WTC11 (cell line): ENCODE measurements around the gene UBE3C. TPM values are rescaled to one million over a fixed set of nuclear protein-coding genes. Genes with fewer than 3 reads are reported as not detected.

Source experiments
- ESRRA ChIP-seq: sonication (generic); formaldehyde crosslinking; IDR thresholded peaks from 2 replicates; pipeline ENCODE4 v1.8.1; 2022; ENCODE audit warnings: mild to moderate bottlenecking, missing genetic modification reagents, borderline replicate concordance
- FOXK1 ChIP-seq: sonication (generic); formaldehyde crosslinking; IDR thresholded peaks from 2 replicates; pipeline ENCODE4 v1.8.0; 2022; ENCODE audit warnings: mild to moderate bottlenecking, moderate library complexity, missing genetic modification reagents
- JAZF1 ChIP-seq: fragments of 250-450 bp; sonication (Bioruptor Pico); IDR thresholded peaks from 2 replicates; pipeline ENCODE4 v1.9.0; 2021; ENCODE audit warnings: moderate library complexity, mild to moderate bottlenecking, inconsistent platforms
- MXD4 ChIP-seq: fragments of 250-450 bp; sonication (Bioruptor Pico); IDR thresholded peaks from 2 replicates; pipeline ENCODE4 v1.8.0; 2021; ENCODE audit warnings: mild to moderate bottlenecking, moderate library complexity, borderline replicate concordance
- MYBL2 ChIP-seq: sonication (generic); formaldehyde crosslinking; IDR thresholded peaks from 2 replicates; pipeline ENCODE4 v1.8.1; 2023; ENCODE audit warnings: mild to moderate bottlenecking, moderate library complexity, missing genetic modification reagents
- NFE2L1 ChIP-seq: sonication (generic); formaldehyde crosslinking; IDR thresholded peaks from 2 replicates; pipeline ENCODE4 v1.8.1; 2023; ENCODE audit warnings: missing genetic modification reagents
- PRRX2 ChIP-seq: fragments of 250-450 bp; sonication (Bioruptor Pico); IDR thresholded peaks from 2 replicates; pipeline ENCODE4 v1.8.0; 2021; ENCODE audit warnings: mild to moderate bottlenecking
- RELA ChIP-seq: sonication (generic); formaldehyde crosslinking; IDR thresholded peaks from 2 replicates; pipeline ENCODE4 v1.8.1; 2022; ENCODE audit warnings: missing genetic modification reagents, mild to moderate bottlenecking, borderline replicate concordance
- TCF7 ChIP-seq: sonication (generic); formaldehyde crosslinking; IDR thresholded peaks from 2 replicates; pipeline ENCODE4 v1.8.0; 2022; ENCODE audit warnings: mild to moderate bottlenecking, low read depth, missing genetic modification reagents, moderate library complexity
- TEAD4 ChIP-seq: sonication (generic); formaldehyde crosslinking; IDR thresholded peaks from 2 replicates; pipeline ENCODE4 v1.8.0; 2022; ENCODE audit warnings: mild to moderate bottlenecking, missing genetic modification reagents
- ZNF219 ChIP-seq: sonication (generic); formaldehyde crosslinking; IDR thresholded peaks from 2 replicates; pipeline ENCODE4 v1.8.0; 2023; ENCODE audit warnings: missing genetic modification reagents, mild to moderate bottlenecking, borderline replicate concordance
- ZNF317 ChIP-seq: sonication (generic); formaldehyde crosslinking; IDR thresholded peaks from 2 replicates; pipeline ENCODE4 v1.8.1; 2023; ENCODE audit warnings: low read depth, mild to moderate bottlenecking, moderate library complexity, missing genetic modification reagents, borderline replicate concordance
- ZNF396 ChIP-seq: fragments of 250-450 bp; sonication (Bioruptor Pico); IDR thresholded peaks from 2 replicates; pipeline ENCODE4 v1.8.0; 2021; ENCODE audit warnings: mild to moderate bottlenecking, moderate library complexity, borderline replicate concordance
- ZNF416 ChIP-seq: fragments of 250-450 bp; sonication (Bioruptor Pico); IDR thresholded peaks from 2 replicates; pipeline ENCODE4 v1.9.0; 2021; ENCODE audit warnings: mild to moderate bottlenecking, inconsistent platforms
- ZNF671 ChIP-seq: fragments of 250-450 bp; sonication (Bioruptor Pico); IDR thresholded peaks from 2 replicates; pipeline ENCODE4 v1.8.0; 2021; ENCODE audit warnings: mild to moderate bottlenecking
- total RNA-seq: library from RNA; stranded (reverse); gene quantifications from 3 replicates; pipeline ENCODE4 v1.2.3, GENCODE V29; 2021
- TF ChIP-seq, protein P1 (sequence below): fragments of 250-450 bp; sonication (Bioruptor Pico); conservative IDR thresholded peaks from 2 replicates; pipeline ENCODE4 v1.9.0; 2021; ENCODE audit warnings: mild to moderate bottlenecking
- TF ChIP-seq, protein P2 (sequence below): fragments of 250-450 bp; sonication (Bioruptor Pico); IDR thresholded peaks from 2 replicates; pipeline ENCODE4 v2.1.2; 2022; ENCODE audit warnings: mild to moderate bottlenecking, moderate library complexity
- TF ChIP-seq, protein P3 (sequence below): sonication (generic); formaldehyde crosslinking; IDR thresholded peaks from 2 replicates; pipeline ENCODE4 v1.8.1; 2022; ENCODE audit warnings: mild to moderate bottlenecking, moderate library complexity, missing genetic modification reagents
- TF ChIP-seq, protein P4 (sequence below): sonication (generic); formaldehyde crosslinking; IDR thresholded peaks from 2 replicates; pipeline ENCODE4 v1.8.1; 2022; ENCODE audit warnings: low read depth, missing genetic modification reagents, borderline replicate concordance
- TF ChIP-seq, protein P5 (sequence below): sonication (generic); formaldehyde crosslinking; IDR thresholded peaks from 2 replicates; pipeline ENCODE4 v1.8.0; 2023; ENCODE audit warnings: missing genetic modification reagents, mild to moderate bottlenecking, borderline replicate concordance
- TF ChIP-seq, protein P6 (sequence below): sonication (generic); formaldehyde crosslinking; IDR thresholded peaks from 2 replicates; pipeline ENCODE4 v1.8.1; 2023; ENCODE audit warnings: mild to moderate bottlenecking, missing genetic modification reagents, moderate library complexity
- TF ChIP-seq, protein P7 (sequence below): fragments of 250-450 bp; sonication (Bioruptor Pico); IDR thresholded peaks from 2 replicates; pipeline ENCODE4 v1.9.0; 2021; ENCODE audit warnings: mild to moderate bottlenecking
- TF ChIP-seq, protein P8 (sequence below): sonication (generic); formaldehyde crosslinking; IDR thresholded peaks from 2 replicates; pipeline ENCODE4 v1.8.1; 2022; ENCODE audit warnings: missing genetic modification reagents, borderline replicate concordance

The UBE3C gene
- total RNA-seq, 1 experiment from 2014 or later = 59.7 TPM

DNA sequence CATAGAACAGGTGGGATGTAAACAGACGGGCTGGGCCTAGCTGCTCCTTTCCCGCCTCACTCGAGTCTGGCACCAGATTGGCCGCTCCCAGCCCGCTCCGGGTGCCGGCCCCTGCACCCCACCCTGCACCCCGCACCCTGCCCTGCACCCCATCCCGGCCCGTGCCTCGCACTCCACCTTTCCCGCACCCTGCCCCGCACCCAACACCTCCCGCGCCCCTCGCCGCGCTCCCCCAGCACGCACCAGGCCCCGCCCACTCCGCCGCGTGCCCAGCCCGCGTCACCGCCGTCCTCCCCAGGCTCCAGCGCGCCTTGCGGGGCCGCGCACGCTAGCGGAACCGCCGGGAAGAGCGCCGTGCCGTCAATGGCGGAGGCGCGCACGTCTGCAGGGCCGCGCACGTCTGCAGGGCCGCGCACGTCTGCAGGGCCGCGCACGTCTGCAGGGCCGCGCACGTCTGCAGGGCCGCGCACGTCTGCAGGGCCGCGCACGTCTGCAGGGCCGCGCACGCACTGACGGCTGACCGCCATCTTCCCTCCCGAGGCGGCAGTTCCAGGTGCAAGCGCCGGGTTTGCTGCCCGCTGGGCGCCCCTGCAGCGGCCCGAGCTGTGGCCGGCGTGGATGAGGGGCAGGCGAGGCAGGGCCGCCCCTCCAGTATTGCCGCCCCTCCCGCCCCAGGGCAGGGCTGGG is at the start of gene UBE3C (continued):
- TF ChIP-seq, protein P1, sequence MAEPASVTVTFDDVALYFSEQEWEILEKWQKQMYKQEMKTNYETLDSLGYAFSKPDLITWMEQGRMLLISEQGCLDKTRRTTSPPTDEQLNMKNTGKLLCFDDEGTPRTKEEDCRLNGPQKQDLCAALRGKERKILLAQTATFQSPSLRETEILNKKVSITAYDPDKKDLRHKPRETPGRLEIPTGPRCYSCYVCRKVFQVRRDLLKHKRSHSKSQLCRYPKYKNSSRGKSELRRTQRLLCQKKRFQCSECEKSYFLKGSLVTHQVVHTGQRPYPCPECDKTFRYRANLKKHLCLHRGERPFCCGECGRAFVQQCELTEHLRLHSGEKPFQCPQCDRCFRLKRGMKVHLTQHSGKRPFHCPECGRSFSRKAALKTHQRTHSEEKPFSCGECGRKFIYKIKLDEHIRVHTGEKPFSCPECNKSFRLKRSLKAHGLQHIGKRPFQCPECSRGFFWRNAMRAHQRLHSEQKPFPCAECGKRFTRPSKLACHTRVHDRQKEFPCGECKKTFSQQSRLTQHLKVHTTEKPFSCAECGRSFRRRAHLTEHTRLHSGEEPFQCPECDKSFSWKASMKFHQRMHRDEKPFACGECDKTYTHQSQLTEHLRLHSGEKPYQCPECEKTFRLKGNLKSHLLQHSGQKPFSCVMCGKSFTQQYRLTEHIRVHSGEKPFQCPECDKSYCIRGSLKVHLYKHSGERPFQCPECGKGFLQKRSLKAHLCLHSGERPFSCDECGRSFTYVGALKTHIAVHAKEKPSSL = no peak
- TF ChIP-seq, protein P2, sequence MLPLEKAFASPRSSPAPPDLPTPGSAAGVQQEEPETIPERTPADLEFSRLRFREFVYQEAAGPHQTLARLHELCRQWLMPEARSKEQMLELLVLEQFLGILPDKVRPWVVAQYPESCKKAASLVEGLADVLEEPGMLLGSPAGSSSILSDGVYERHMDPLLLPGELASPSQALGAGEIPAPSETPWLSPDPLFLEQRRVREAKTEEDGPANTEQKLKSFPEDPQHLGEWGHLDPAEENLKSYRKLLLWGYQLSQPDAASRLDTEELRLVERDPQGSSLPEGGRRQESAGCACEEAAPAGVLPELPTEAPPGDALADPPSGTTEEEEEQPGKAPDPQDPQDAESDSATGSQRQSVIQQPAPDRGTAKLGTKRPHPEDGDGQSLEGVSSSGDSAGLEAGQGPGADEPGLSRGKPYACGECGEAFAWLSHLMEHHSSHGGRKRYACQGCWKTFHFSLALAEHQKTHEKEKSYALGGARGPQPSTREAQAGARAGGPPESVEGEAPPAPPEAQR (CRISPR knock-in tag) = peak; percentile 92
- TF ChIP-seq JAZF1 (CRISPR knock-in tag) (no peak), ZNF671 (CRISPR knock-in tag) (peak; percentile 49; the same call in 1 of the 2 replicates), MXD4 (CRISPR knock-in tag) (peak; percentile 19; the same call in 1 of the 2 replicates), ZNF416 (CRISPR knock-in tag) (no peak), RELA (peak; percentile 20; the same call in 1 of the 2 replicates), MYBL2 (CRISPR knock-in tag) (no peak), NFE2L1 (CRISPR knock-in tag) (no peak; the same call in 1 of the 2 replicates), FOXK1 (CRISPR knock-in tag) (peak; percentile 92), TCF7 (CRISPR knock-in tag) (no peak), ZNF396 (CRISPR knock-in tag) (no peak), TEAD4 (CRISPR knock-in tag) (no peak; the same call in 1 of the 2 replicates), ESRRA (CRISPR knock-in tag) (no peak), ZNF317 (CRISPR knock-in tag) (peak; percentile 22; the same call in 1 of the 2 replicates), PRRX2 (peak; percentile 70; the same call in 1 of the 2 replicates), ZNF219 (CRISPR knock-in tag) (no peak)
- TF ChIP-seq, protein P3, sequence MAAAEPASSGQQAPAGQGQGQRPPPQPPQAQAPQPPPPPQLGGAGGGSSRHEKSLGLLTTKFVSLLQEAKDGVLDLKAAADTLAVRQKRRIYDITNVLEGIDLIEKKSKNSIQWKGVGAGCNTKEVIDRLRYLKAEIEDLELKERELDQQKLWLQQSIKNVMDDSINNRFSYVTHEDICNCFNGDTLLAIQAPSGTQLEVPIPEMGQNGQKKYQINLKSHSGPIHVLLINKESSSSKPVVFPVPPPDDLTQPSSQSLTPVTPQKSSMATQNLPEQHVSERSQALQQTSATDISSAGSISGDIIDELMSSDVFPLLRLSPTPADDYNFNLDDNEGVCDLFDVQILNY (CRISPR knock-in tag) = peak; percentile 79
- TF ChIP-seq, protein P4, sequence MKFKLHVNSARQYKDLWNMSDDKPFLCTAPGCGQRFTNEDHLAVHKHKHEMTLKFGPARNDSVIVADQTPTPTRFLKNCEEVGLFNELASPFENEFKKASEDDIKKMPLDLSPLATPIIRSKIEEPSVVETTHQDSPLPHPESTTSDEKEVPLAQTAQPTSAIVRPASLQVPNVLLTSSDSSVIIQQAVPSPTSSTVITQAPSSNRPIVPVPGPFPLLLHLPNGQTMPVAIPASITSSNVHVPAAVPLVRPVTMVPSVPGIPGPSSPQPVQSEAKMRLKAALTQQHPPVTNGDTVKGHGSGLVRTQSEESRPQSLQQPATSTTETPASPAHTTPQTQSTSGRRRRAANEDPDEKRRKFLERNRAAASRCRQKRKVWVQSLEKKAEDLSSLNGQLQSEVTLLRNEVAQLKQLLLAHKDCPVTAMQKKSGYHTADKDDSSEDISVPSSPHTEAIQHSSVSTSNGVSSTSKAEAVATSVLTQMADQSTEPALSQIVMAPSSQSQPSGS = no peak
- TF ChIP-seq, protein P5, sequence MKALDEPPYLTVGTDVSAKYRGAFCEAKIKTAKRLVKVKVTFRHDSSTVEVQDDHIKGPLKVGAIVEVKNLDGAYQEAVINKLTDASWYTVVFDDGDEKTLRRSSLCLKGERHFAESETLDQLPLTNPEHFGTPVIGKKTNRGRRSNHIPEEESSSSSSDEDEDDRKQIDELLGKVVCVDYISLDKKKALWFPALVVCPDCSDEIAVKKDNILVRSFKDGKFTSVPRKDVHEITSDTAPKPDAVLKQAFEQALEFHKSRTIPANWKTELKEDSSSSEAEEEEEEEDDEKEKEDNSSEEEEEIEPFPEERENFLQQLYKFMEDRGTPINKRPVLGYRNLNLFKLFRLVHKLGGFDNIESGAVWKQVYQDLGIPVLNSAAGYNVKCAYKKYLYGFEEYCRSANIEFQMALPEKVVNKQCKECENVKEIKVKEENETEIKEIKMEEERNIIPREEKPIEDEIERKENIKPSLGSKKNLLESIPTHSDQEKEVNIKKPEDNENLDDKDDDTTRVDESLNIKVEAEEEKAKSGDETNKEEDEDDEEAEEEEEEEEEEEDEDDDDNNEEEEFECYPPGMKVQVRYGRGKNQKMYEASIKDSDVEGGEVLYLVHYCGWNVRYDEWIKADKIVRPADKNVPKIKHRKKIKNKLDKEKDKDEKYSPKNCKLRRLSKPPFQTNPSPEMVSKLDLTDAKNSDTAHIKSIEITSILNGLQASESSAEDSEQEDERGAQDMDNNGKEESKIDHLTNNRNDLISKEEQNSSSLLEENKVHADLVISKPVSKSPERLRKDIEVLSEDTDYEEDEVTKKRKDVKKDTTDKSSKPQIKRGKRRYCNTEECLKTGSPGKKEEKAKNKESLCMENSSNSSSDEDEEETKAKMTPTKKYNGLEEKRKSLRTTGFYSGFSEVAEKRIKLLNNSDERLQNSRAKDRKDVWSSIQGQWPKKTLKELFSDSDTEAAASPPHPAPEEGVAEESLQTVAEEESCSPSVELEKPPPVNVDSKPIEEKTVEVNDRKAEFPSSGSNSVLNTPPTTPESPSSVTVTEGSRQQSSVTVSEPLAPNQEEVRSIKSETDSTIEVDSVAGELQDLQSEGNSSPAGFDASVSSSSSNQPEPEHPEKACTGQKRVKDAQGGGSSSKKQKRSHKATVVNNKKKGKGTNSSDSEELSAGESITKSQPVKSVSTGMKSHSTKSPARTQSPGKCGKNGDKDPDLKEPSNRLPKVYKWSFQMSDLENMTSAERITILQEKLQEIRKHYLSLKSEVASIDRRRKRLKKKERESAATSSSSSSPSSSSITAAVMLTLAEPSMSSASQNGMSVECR (CRISPR knock-in tag) = no peak
- TF ChIP-seq, protein P6, sequence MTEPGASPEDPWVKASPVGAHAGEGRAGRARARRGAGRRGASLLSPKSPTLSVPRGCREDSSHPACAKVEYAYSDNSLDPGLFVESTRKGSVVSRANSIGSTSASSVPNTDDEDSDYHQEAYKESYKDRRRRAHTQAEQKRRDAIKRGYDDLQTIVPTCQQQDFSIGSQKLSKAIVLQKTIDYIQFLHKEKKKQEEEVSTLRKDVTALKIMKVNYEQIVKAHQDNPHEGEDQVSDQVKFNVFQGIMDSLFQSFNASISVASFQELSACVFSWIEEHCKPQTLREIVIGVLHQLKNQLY (CRISPR knock-in tag) = no peak
- TF ChIP-seq, protein P7, sequence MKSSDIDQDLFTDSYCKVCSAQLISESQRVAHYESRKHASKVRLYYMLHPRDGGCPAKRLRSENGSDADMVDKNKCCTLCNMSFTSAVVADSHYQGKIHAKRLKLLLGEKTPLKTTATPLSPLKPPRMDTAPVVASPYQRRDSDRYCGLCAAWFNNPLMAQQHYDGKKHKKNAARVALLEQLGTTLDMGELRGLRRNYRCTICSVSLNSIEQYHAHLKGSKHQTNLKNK (CRISPR knock-in tag) = no peak
- TF ChIP-seq, protein P8, sequence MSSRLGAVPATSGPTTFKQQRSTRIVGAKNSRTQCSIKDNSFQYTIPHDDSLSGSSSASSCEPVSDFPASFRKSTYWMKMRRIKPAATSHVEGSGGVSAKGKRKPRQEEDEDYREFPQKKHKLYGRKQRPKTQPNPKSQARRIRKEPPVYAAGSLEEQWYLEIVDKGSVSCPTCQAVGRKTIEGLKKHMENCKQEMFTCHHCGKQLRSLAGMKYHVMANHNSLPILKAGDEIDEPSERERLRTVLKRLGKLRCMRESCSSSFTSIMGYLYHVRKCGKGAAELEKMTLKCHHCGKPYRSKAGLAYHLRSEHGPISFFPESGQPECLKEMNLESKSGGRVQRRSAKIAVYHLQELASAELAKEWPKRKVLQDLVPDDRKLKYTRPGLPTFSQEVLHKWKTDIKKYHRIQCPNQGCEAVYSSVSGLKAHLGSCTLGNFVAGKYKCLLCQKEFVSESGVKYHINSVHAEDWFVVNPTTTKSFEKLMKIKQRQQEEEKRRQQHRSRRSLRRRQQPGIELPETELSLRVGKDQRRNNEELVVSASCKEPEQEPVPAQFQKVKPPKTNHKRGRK = no peak
